GM21423 (cell line): ENCODE results near the gene TAF6.

Experiments
- ATAC-seq: cut with Tn5 transposase; IDR thresholded peaks from one replicate; pipeline ENCODE4 v1.9.1; 2021; ENCODE audit warnings: mild to moderate bottlenecking, moderate library complexity; ENCODE audit not compliant: unreplicated experiment

The TAF6 gene

DNA sequence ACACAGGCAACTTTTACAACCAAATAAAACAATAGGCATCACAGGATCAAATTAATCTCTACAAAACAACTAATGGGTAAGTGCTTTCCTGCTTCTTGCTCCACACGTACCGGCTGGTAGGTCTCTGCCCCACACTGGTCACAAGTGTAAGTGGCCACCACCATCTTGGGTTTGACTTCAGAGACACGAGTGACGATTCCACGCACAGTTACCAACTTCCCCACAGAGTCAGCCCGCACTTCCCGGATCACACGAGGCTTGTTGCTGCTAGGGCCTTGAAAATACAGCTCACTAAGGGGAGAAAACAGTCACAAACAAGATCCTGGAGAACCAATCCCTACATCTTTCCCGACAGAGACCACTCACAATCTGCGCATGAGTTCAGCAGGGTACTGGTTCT lies 20.2 kb downstream of the TAF6 start:
- no peak for ATAC-seq

DNA sequence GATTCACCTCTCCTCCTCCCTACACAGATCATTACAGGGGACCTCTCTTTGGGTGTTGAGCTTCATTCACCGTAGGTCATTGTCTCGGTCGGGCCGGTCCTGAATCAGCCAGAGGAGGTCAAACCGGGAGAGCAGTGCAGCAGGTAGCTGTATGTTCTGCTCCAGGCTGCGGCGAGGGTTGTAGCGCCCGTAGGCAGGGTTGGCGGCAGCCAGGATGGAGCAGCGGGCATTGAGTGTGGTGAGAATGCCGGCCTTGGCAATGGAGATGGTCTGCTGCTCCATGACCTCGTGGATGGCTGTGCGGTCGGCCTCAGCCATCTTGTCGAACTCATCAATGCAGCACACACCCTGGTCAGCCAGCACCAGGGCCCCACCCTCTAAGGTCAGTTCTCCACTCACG lies 23.5 kb downstream of the TAF6 start:
- no peak for ATAC-seq

GRCh38 chr7:100095289-100095688 lies 23.9 kb downstream of the TAF6 start:
- ATAC-seq = no peak

DNA sequence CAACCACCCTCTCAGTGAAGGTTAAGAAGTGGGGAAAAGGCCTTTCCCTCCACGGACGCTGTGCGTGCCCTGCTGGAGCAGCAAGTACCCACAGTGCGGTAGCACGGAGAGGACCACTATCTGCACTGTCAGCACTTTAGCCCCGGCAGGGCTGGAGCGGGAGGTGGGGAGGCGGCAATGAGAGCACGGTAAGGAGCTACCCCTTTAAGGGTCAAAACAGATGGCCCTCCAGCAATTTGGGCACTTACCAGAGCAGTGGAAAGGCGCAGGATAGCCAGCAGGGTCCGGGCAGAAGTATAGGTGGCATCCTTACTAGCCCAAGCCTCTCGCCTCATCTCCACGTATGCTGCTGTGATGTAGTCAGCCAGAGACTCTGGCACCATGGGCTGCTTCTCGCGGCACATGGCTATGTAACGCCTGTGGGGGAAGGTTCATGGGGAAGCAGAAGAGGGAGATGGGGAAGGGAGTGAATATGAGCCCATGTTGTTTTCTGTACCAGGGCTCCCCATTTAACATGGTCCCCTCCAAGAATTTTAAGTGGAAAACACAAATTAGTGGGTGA lies 25.2 kb downstream of the TAF6 start:
- no peak for ATAC-seq

- no peak for ATAC-seq
These were observed 25.7 kb downstream of the TAF6 start for GRCh38 chr7:100093498-100093897.

DNA sequence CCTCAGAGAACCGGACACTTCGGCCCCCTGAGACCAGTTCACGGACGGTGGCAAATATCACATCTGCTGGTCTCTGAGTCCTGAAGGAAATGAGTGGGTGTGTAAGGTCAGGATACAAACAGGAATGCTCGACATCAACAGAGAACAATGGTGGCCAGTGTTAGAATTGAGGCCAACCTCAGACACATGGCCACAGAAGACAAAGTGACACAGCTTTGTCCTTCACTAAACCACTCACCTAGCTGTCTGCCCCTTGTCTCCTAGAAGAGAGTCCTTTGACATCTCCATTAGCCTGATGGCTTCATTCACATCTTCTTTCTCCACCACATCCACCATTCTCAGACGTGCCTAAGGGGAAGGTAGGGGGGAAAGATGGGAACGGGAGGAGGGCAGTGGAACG lies 26.1 kb downstream of the TAF6 start:
- no peak for ATAC-seq

DNA sequence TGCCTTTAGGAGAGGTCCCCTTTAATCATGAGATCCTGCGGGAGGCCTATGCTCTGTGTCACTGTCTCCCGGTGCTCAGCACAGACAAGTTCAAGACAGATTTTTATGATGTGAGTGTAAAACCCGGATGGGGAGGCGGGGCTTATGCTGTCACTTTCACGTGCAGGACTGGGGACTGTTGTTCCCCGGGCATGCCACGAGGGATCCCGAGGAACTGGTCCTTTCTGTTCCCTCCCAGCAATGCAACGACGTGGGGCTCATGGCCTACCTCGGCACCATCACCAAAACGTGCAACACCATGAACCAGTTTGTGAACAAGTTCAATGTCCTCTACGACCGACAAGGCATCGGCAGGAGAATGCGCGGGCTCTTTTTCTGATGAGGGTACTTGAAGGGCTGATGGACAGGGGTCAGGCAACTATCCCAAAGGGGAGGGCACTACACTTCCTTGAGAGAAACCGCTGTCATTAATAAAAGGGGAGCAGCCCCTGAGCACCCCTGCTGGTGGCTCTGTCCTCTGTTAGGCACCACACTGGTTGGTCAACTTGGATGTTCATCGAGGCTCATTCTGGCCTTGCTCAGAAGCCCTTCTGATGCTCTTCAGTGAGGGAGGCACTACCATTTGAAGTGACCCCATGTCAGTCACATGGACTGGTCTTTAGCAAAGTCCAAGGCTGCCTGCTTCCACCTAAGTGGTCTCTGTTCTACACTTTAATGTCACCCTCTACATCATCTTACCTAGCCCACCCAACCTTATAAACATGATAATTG lies 27.6 kb downstream of the TAF6 start:
- ATAC-seq = no peak

DNA sequence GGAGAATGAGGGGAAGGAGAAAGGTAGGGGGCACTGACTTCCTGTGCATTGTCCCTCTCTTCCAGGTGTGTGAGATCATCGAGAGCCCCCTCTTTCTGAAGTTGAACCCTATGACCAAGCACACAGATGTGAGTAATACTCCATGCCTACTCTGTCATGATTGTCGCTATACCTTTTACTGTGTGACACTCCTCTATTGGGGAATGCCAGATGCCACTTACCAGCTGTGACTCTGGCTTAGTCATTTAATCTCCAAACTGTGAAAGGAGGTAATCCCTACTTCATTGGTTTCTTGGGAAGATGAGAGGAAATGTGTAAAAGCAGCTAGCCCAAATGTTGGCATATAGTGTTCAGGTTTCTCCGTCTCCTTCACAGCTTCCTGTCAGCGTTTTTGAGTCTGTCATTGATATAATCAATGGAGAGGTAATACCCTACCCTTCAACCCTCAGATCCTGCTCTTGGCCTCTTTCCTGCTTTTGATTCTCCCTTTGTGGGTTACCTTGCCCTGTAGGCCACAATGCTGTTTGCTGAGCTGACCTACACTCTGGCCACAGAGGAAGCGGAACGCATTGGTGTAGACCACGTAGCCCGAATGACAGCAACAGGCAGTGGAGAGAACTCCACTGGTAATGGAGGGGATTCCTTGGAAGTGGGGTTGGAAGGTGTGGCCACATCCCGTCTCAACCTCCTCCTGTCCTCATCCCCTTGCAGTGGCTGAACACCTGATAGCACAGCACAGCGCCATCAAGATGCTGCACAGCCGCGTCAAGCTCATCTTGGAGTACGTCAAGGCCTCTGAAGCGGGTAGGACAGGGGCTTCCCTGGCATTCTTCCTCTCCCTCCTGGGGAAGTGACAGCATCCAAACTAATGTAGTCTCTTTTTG lies 28.4 kb downstream of the TAF6 start:
- ATAC-seq = no peak

DNA sequence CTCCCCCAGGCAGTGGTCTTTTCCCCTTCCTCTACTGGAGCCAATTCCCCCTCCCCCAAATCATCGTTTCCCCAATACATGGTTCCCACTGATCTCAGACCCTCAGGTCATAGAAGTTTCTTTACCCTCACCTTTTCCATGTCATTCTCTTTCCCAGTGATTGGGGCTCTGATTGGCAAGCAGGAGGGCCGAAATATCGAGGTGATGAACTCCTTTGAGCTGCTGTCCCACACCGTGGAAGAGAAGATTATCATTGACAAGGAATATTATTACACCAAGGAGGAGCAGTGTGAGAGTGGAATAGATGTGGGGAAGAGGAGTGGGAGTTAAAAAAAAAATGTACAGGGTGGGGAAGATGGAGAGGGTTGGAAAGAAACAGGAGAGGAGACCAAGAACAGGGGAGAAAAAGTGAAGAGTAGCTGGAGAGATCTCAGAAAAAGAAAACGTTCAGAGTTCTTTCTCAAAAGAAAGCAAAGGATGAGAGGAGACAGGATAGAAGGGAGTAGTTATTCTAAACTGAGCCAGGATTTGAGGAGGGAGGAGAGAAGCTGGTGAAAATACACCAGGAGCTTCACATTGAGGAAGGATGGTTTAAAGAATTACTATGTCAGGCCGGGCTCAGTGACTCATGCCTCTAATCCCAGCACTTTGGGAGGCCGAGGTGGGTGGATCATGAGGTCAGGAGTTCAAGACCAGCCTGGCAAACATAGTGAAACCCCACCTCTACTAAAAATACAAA lies 29.5 kb downstream of the TAF6 start:
- no peak for ATAC-seq

- peak; percentile 72 for ATAC-seq
These were observed 30.3 kb downstream of the TAF6 start, which contains the start of gene COPS6 for GRCh38 chr7:100088621-100089457. Gene COPS6, plus strand, starts transcription at chr7:100088969. Its CDS starts 22 bp downstream, at chr7:100088991.

DNA sequence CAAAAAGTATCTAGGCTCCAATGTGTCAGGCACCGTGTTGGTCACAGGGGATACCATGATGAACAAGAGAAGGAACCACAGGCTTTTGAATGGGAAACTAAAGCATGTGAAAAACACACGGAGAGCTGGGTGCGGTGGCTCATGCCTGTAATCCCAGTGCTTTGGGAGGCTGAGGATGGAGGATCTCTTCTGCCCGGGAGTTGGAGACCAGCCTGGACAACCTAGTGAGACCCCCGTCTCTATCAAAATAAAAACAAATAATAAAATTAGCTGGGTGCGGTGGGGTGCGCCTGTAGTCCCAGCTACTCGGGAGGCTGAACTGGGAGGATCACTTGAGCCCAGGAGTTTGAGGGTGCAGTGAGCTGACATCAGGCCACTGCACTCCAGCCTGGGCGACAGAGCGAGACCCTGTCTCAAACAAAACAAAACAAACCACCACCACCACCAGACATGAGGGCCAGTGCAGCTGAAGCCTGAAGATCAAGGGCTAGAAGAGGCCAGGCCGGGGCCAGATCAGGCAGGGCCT lies 31.0 kb downstream of the TAF6 start:
- ATAC-seq = peak; percentile 13

DNA sequence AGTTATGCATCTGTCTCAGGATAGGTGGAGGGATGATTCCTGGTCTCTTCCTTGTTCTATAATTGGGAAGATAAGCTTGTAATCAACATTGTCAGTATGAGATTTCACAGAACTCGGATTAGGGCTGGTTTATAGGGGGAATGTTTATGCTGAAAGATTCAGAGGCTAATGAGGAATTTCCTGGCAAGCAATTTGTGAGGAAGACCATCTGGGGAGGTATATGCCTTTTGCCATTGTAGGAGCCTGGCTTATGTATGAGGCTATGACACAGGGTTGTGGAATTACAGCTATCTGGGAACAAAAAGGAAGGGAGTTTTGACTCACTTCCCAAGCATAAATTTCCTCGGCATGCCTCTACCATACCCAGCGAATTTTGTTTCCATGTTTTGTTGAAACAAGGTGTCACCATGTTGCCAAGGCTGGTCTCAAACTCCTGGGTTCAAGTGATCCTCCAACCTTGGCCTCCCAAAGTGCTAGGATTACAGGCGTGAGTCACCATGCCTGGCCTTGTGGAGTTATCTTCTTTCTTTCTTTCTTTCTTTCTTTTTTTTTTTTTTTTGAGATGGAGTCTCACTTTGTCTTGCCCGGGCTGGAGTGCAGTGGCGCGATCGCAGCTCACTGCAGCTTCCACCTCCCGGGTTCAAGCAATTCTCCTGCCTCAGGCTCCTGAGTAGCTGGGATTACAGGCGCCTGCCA lies 32.0 kb downstream of the TAF6 start:
- no peak for ATAC-seq

- ATAC-seq = no peak
These were observed 33.6 kb downstream of the TAF6 start for GRCh38 chr7:100085515-100085914.

DNA sequence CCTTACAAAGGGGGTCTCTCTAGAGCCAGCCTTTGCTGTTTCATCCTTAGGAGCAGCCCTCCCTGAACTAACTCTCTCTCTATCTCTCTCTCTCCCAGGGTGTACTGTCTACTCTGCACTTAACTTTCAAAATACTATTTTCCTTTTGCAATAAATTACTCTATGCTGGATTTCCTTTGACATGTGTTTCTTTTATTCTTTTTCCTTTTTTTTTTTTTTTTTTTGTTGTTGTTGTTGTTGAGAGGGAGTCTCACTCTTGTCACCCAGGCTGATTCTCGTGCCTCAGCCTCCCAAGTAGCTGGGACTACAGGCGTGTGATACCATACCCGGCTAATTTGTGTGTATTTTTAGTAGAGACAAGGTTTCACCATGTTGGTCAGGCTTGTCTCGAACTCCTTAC lies 36.2 kb downstream of the TAF6 start:
- ATAC-seq = no peak

GRCh38 chr7:100081535-100082102 lies 37.5 kb downstream of the TAF6 start, which contains the start of gene ZNF3:
Gene ZNF3, minus strand, starts transcription at chr7:100081723. Its CDS starts 4,366 bp downstream, at chr7:100077357.
- peak; percentile 77 for ATAC-seq

GRCh38 chr7:100080907-100081534 lies 38.1 kb downstream of the TAF6 start:
- no peak for ATAC-seq

DNA sequence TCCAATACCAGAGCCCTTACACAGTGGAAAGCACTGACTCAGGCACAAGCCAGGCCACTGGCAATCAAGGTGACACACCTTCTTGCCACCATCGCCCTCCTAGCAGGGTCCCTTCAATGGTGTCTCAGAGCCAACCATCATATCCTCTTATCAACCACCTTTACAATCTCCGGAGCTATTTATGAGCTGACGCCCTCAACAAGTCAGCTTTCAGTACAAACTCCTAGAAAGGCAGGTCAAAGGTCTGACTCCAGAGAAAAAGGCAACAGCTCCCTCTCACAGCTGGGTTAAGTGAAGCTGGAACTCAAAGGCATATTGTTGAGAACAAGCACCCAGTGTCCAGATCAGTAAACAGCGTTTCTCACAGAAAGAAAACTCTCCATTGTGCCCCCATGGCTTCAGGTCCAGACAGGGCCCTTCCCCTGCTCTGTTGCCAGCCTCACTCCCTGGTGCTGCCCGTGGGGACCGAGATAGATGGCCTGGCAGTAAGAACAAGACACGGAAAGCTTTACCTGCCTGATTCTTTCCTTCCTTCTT lies 40.1 kb downstream of the TAF6 start:
- no peak for ATAC-seq

GRCh38 chr7:100077205-100077604 lies 42.0 kb downstream of the TAF6 start:
- ATAC-seq = no peak
